Measurements from ENCODE around the gene KLRG1.

KLRG1 gene

GRCh38 chr12:8951744-8952143, 37.6 kb upstream of the KLRG1 start:
- H3K9ac ChIP-seq (ENCODE audit: low read length) = no peak overlapping the region
- no peak overlapping the region for H3K4me3 ChIP-seq (ENCODE audit: insufficient read depth, low read length, poor library complexity, severe bottlenecking)
- H4K20me1 ChIP-seq (ENCODE audit: low read depth, low read length) = no peaks in the 10 kb centered on the region; the same call in 1 of the 2 replicates
- H3K4me2 ChIP-seq (ENCODE audit: low read depth, low read length, poor library complexity, severe bottlenecking) = peak overlapping the region; percentile 96
- peaks cover 44% of the 10 kb centered on the region for H3K79me2 ChIP-seq (ENCODE audit: insufficient read depth, low read length)
- H3K9me2 ChIP-seq (replicated peaks; ENCODE audit: insufficient read depth, low read length) = no peaks in the 10 kb centered on the region
- no peak for TF ChIP-seq CTCF (IDR thresholded peaks at IDR 0.05; ENCODE audit: insufficient read depth, low read length, poor library complexity, severe bottlenecking)
- no peak for TF ChIP-seq EZH2phosphoT487 (conservative IDR thresholded peaks at IDR 0.05; ENCODE audit: low read length)
- no peak overlapping the region for H2AFZ ChIP-seq (ENCODE audit: low read depth, low read length, severe bottlenecking)
- H3K36me3 ChIP-seq (ENCODE audit: low read length) = peaks cover 7% of the 10 kb centered on the region; the same call in 1 of the 2 replicates
- 0 out of 2 replicates have a peak, but pooled peaks cover 6% of the 10 kb centered on the region for H3K9me3 ChIP-seq (ENCODE audit: insufficient read depth, low read length)
- no peaks in the 10 kb centered on the region for H3K27me3 ChIP-seq (ENCODE audit: low read length)
- peaks cover 6% of the 10 kb centered on the region for H3F3A ChIP-seq (ENCODE audit: insufficient read depth)
- H3K27ac ChIP-seq (ENCODE audit: low read depth, low read length) = no peak overlapping the region

GRCh38 chr12:8953773-8954402, 35.5 kb upstream of the KLRG1 start:
- Histone ChIP-seq H3K36me3 (ENCODE audit: low read length) (peaks cover 7% of the 10 kb centered on the region; the same call in 1 of the 2 replicates), H3K4me2 (ENCODE audit: low read depth, low read length, poor library complexity, severe bottlenecking) (no peak overlapping the region)

GRCh38 chr12:8956073-8956472, 33.3 kb upstream of the KLRG1 start:
- no peak for TF ChIP-seq CTCF (IDR thresholded peaks at IDR 0.05; ENCODE audit: insufficient read depth, low read length, poor library complexity, severe bottlenecking)
- TF ChIP-seq EZH2phosphoT487 (conservative IDR thresholded peaks at IDR 0.05; ENCODE audit: low read length) = no peak
- Histone ChIP-seq H3K9ac (ENCODE audit: low read length) (no peak overlapping the region), H3K79me2 (ENCODE audit: insufficient read depth, low read length) (0 out of 2 replicates have a peak, but pooled peaks cover 7% of the 10 kb centered on the region)

More at GRCh38 chr12:8953773-8954402, 35.5 kb upstream of the KLRG1 start:
- H2AFZ ChIP-seq (ENCODE audit: low read depth, low read length, severe bottlenecking) = no peak overlapping the region
- H3K79me2 ChIP-seq (ENCODE audit: insufficient read depth, low read length) = peaks cover 23% of the 10 kb centered on the region
- H3F3A ChIP-seq (ENCODE audit: insufficient read depth) = peaks cover 6% of the 10 kb centered on the region
- no peaks in the 10 kb centered on the region for H4K20me1 ChIP-seq (ENCODE audit: low read depth, low read length)
- H3K27me3 ChIP-seq (ENCODE audit: low read length) = no peaks in the 10 kb centered on the region
- H3K9me3 ChIP-seq (ENCODE audit: insufficient read depth, low read length) = 0 out of 2 replicates have a peak, but pooled peaks cover 6% of the 10 kb centered on the region
- no peak overlapping the region for H3K4me3 ChIP-seq (ENCODE audit: insufficient read depth, low read length, poor library complexity, severe bottlenecking)
- no peaks in the 10 kb centered on the region for H3K9me2 ChIP-seq (replicated peaks; ENCODE audit: insufficient read depth, low read length)
- no peak overlapping the region for H3K27ac ChIP-seq (ENCODE audit: low read depth, low read length)
- TF ChIP-seq EZH2phosphoT487 (conservative IDR thresholded peaks at IDR 0.05; ENCODE audit: low read length) (no peak), CTCF (IDR thresholded peaks at IDR 0.05; ENCODE audit: insufficient read depth, low read length, poor library complexity, severe bottlenecking) (no peak)
- H3K9ac ChIP-seq (ENCODE audit: low read length) = no peak overlapping the region

More at GRCh38 chr12:8956073-8956472, 33.3 kb upstream of the KLRG1 start:
- peaks cover 7% of the 10 kb centered on the region; the same call in 1 of the 2 replicates for H3K36me3 ChIP-seq (ENCODE audit: low read length)
- no peaks in the 10 kb centered on the region for H4K20me1 ChIP-seq (ENCODE audit: low read depth, low read length)
- no peak overlapping the region for H3K4me2 ChIP-seq (ENCODE audit: low read depth, low read length, poor library complexity, severe bottlenecking)
- H3K4me3 ChIP-seq (ENCODE audit: insufficient read depth, low read length, poor library complexity, severe bottlenecking) = no peak overlapping the region
- 0 out of 2 replicates have a peak, but pooled peaks cover 6% of the 10 kb centered on the region for H3K9me3 ChIP-seq (ENCODE audit: insufficient read depth, low read length)
- no peaks in the 10 kb centered on the region for H3F3A ChIP-seq (ENCODE audit: insufficient read depth)
- no peaks in the 10 kb centered on the region for H3K27me3 ChIP-seq (ENCODE audit: low read length)
- H3K27ac ChIP-seq (ENCODE audit: low read depth, low read length) = no peak overlapping the region
- no peaks in the 10 kb centered on the region for H3K9me2 ChIP-seq (replicated peaks; ENCODE audit: insufficient read depth, low read length)
- H2AFZ ChIP-seq (ENCODE audit: low read depth, low read length, severe bottlenecking) = no peak overlapping the region
